ENCODE measurements around the gene SLC2A11.

- TF ChIP-seq CTCF (IDR thresholded peaks at IDR 0.05) (no peak), POLR2A (IDR thresholded peaks at IDR 0.05) (no peak)
Observed at GRCh38 chr22:23901600-23901999, 43.9 kb downstream of the SLC2A11 start.

Data from body of pancreas (tissue), 4 donors.